ENCODE data around the gene LHFPL3.

Gene LHFPL3

GRCh38 chr7:104938741-104939390, 610.5 kb downstream of the LHFPL3 start:
- H3K4me3 ChIP-seq (ENCODE audit: low read length) = no peak overlapping the region
- H3K18ac ChIP-seq (ENCODE audit: low read length) = no peak overlapping the region
- H4K8ac ChIP-seq (ENCODE audit: low read depth, low read length) = no peak overlapping the region
- no peaks in the 10 kb centered on the region for H3K79me2 ChIP-seq (ENCODE audit: control insufficient read depth, insufficient read depth, low read length)
- H3K36me3 ChIP-seq (ENCODE audit: control insufficient read depth, insufficient read depth, low read length) = no peaks in the 10 kb centered on the region
- H2BK15ac ChIP-seq (replicated peaks; ENCODE audit: low read depth) = no peak overlapping the region
- no peak overlapping the region for H3K56ac ChIP-seq (ENCODE audit: low read length)
- DNase-seq = no peak
- H2AK5ac ChIP-seq (ENCODE audit: low read length) = no peak overlapping the region
- H2BK120ac ChIP-seq (ENCODE audit: low read depth, low read length) = no peak overlapping the region
- WGBS (ENCODE audit: extremely low coverage, insufficient coverage, low lambda C conversion rate) = no CpG with 5 or more reads among the region's 1 CpG
- no peak overlapping the region for H3K4ac ChIP-seq (ENCODE audit: low read depth, low read length)
- H3K27me3 ChIP-seq (ENCODE audit: insufficient read depth, low read length, poor library complexity) = no peaks in the 10 kb centered on the region
- no peak overlapping the region for H3K9ac ChIP-seq (ENCODE audit: low read length)
- H4K5ac ChIP-seq (ENCODE audit: low read length) = no peak overlapping the region
- no peak overlapping the region for H3K4me2 ChIP-seq (ENCODE audit: low read length)
- H3K4me1 ChIP-seq (ENCODE audit: control insufficient read depth, low read depth, low read length) = no peaks in the 10 kb centered on the region
- no peak overlapping the region for H3K23ac ChIP-seq (ENCODE audit: low read length)
- no peaks in the 10 kb centered on the region for H3K79me1 ChIP-seq (ENCODE audit: low read length)
- H3K27ac ChIP-seq (ENCODE audit: low read depth, low read length) = no peak overlapping the region
- no peak overlapping the region for H2BK5ac ChIP-seq (ENCODE audit: low read length)

GRCh38 chr7:104940023-104940710, 611.8 kb downstream of the LHFPL3 start:
- Histone ChIP-seq H3K36me3 (ENCODE audit: control insufficient read depth, insufficient read depth, low read length) (no peaks in the 10 kb centered on the region), H4K8ac (ENCODE audit: low read depth, low read length) (no peak overlapping the region), H3K27ac (ENCODE audit: low read depth, low read length) (no peak overlapping the region), H2BK5ac (ENCODE audit: low read length) (no peak overlapping the region), H3K4ac (ENCODE audit: low read depth, low read length) (no peak overlapping the region), H3K27me3 (ENCODE audit: insufficient read depth, low read length, poor library complexity) (no peaks in the 10 kb centered on the region), H3K18ac (ENCODE audit: low read length) (no peak overlapping the region), H2BK15ac (replicated peaks; ENCODE audit: low read depth) (no peak overlapping the region), H3K9ac (ENCODE audit: low read length) (no peak overlapping the region), H3K4me1 (ENCODE audit: control insufficient read depth, low read depth, low read length) (no peaks in the 10 kb centered on the region), H3K79me1 (ENCODE audit: low read length) (no peaks in the 10 kb centered on the region), H3K4me2 (ENCODE audit: low read length) (no peak overlapping the region), H4K5ac (ENCODE audit: low read length) (no peak overlapping the region), H2BK120ac (ENCODE audit: low read depth, low read length) (no peak overlapping the region), H3K79me2 (ENCODE audit: control insufficient read depth, insufficient read depth, low read length) (no peaks in the 10 kb centered on the region), H3K4me3 (ENCODE audit: low read length) (no peak overlapping the region), H3K23ac (ENCODE audit: low read length) (no peak overlapping the region), H3K56ac (ENCODE audit: low read length) (no peak overlapping the region), H2AK5ac (ENCODE audit: low read length) (no peak overlapping the region)
- DNase-seq = no peak
- WGBS (ENCODE audit: extremely low coverage, insufficient coverage, low lambda C conversion rate) = no CpG with 5 or more reads among the region's 43 CpGs

GRCh38 chr7:104943502-104944343, 615.3 kb downstream of the LHFPL3 start:
- Histone ChIP-seq H2BK5ac (ENCODE audit: low read length) (no peak overlapping the region), H3K4me2 (ENCODE audit: low read length) (no peak overlapping the region), H3K23ac (ENCODE audit: low read length) (no peak overlapping the region), H3K18ac (ENCODE audit: low read length) (no peak overlapping the region), H3K56ac (ENCODE audit: low read length) (no peak overlapping the region), H4K8ac (ENCODE audit: low read depth, low read length) (no peak overlapping the region), H3K27ac (ENCODE audit: low read depth, low read length) (no peak overlapping the region), H3K4me3 (ENCODE audit: low read length) (no peak overlapping the region), H4K5ac (ENCODE audit: low read length) (no peak overlapping the region), H3K9ac (ENCODE audit: low read length) (no peak overlapping the region), H2BK15ac (replicated peaks; ENCODE audit: low read depth) (no peak overlapping the region), H3K79me1 (ENCODE audit: low read length) (no peaks in the 10 kb centered on the region), H3K79me2 (ENCODE audit: control insufficient read depth, insufficient read depth, low read length) (no peaks in the 10 kb centered on the region), H2AK5ac (ENCODE audit: low read length) (no peak overlapping the region), H2BK120ac (ENCODE audit: low read depth, low read length) (no peak overlapping the region), H3K27me3 (ENCODE audit: insufficient read depth, low read length, poor library complexity) (no peaks in the 10 kb centered on the region), H3K4ac (ENCODE audit: low read depth, low read length) (no peak overlapping the region), H3K4me1 (ENCODE audit: control insufficient read depth, low read depth, low read length) (no peaks in the 10 kb centered on the region), H3K36me3 (ENCODE audit: control insufficient read depth, insufficient read depth, low read length) (no peaks in the 10 kb centered on the region)
- WGBS (ENCODE audit: extremely low coverage, insufficient coverage, low lambda C conversion rate) = no CpG with 5 or more reads among the region's 12 CpGs
- peak; percentile 68 for DNase-seq

- Histone ChIP-seq H3K4me1 (ENCODE audit: control insufficient read depth, low read depth, low read length) (no peaks in the 10 kb centered on the region), H3K79me1 (ENCODE audit: low read length) (no peaks in the 10 kb centered on the region), H2AK5ac (ENCODE audit: low read length) (no peak overlapping the region), H3K4ac (ENCODE audit: low read depth, low read length) (no peak overlapping the region), H2BK120ac (ENCODE audit: low read depth, low read length) (no peak overlapping the region), H3K56ac (ENCODE audit: low read length) (peak overlapping the region; percentile 39), H3K9ac (ENCODE audit: low read length) (peak overlapping the region; percentile 11), H3K79me2 (ENCODE audit: control insufficient read depth, insufficient read depth, low read length) (no peaks in the 10 kb centered on the region), H3K27ac (ENCODE audit: low read depth, low read length) (no peak overlapping the region), H2BK15ac (replicated peaks; ENCODE audit: low read depth) (no peak overlapping the region), H3K18ac (ENCODE audit: low read length) (peak overlapping the region; percentile 81), H4K8ac (ENCODE audit: low read depth, low read length) (no peak overlapping the region), H3K36me3 (ENCODE audit: control insufficient read depth, insufficient read depth, low read length) (no peaks in the 10 kb centered on the region), H3K4me2 (ENCODE audit: low read length) (no peak overlapping the region), H3K23ac (ENCODE audit: low read length) (no peak overlapping the region), H2BK5ac (ENCODE audit: low read length) (no peak overlapping the region), H4K5ac (ENCODE audit: low read length) (no peak overlapping the region), H3K4me3 (ENCODE audit: low read length) (no peak overlapping the region), H3K27me3 (ENCODE audit: insufficient read depth, low read length, poor library complexity) (no peaks in the 10 kb centered on the region)
- no peak for DNase-seq
Measured at GRCh38 chr7:104945599-104945956, 617.2 kb downstream of the LHFPL3 start.

GRCh38 chr7:104946338-104946737, 617.9 kb downstream of the LHFPL3 start:
- H3K4me1 ChIP-seq (ENCODE audit: control insufficient read depth, low read depth, low read length) = no peaks in the 10 kb centered on the region
- H3K27me3 ChIP-seq (ENCODE audit: insufficient read depth, low read length, poor library complexity) = no peaks in the 10 kb centered on the region
- no peak overlapping the region for H3K4ac ChIP-seq (ENCODE audit: low read depth, low read length)
- H2BK15ac ChIP-seq (replicated peaks; ENCODE audit: low read depth) = no peak overlapping the region
- H2AK5ac ChIP-seq (ENCODE audit: low read length) = no peak overlapping the region
- no peak overlapping the region for H2BK120ac ChIP-seq (ENCODE audit: low read depth, low read length)
- H4K5ac ChIP-seq (ENCODE audit: low read length) = no peak overlapping the region
- DNase-seq = no peak
- H3K9ac ChIP-seq (ENCODE audit: low read length) = no peak overlapping the region
- no peaks in the 10 kb centered on the region for H3K36me3 ChIP-seq (ENCODE audit: control insufficient read depth, insufficient read depth, low read length)
- H3K79me1 ChIP-seq (ENCODE audit: low read length) = no peaks in the 10 kb centered on the region
- no peak overlapping the region for H3K56ac ChIP-seq (ENCODE audit: low read length)
- no peaks in the 10 kb centered on the region for H3K79me2 ChIP-seq (ENCODE audit: control insufficient read depth, insufficient read depth, low read length)
- no peak overlapping the region for H3K27ac ChIP-seq (ENCODE audit: low read depth, low read length)
- H3K23ac ChIP-seq (ENCODE audit: low read length) = no peak overlapping the region
- H4K8ac ChIP-seq (ENCODE audit: low read depth, low read length) = no peak overlapping the region
- no peak overlapping the region for H3K18ac ChIP-seq (ENCODE audit: low read length)
- H2BK5ac ChIP-seq (ENCODE audit: low read length) = no peak overlapping the region
- no peak overlapping the region for H3K4me2 ChIP-seq (ENCODE audit: low read length)
- WGBS (ENCODE audit: extremely low coverage, insufficient coverage, low lambda C conversion rate) = no CpG with 5 or more reads among the region's 2 CpGs
- H3K4me3 ChIP-seq (ENCODE audit: low read length) = no peak overlapping the region
